Embryonic facial prominence (tissue), 1 donor: ENCODE data around the gene SOX13.
A peak's percentile ranks its signal among the peaks of the same experiment; 100 is the strongest.

Experiments used
- DNase-seq: peaks from one replicate; pipeline ENCODE4 v3.0.0-alpha.2; 2016; ENCODE audit errors: extremely low spot score

SOX13 gene

DNA sequence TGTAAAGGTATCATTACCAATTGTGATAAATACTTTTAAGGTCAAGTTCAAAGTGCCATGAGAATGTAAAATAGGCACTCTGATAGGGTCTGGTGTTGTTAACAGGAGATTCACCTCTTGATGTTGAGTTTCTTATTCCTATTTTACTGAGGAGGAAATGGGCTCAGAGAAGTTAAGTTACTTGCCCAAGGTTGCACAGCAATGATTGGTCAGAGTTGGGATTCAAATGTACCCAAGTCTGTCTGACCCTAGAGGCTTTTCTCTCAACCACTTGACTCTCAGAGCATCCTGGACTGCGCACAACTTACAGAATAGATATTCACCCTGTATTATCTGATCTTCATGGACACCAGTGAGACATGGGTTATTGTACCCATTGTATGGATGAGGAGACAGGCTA is 33.9 kb downstream of the SOX13 start:
- no peak for DNase-seq

DNA sequence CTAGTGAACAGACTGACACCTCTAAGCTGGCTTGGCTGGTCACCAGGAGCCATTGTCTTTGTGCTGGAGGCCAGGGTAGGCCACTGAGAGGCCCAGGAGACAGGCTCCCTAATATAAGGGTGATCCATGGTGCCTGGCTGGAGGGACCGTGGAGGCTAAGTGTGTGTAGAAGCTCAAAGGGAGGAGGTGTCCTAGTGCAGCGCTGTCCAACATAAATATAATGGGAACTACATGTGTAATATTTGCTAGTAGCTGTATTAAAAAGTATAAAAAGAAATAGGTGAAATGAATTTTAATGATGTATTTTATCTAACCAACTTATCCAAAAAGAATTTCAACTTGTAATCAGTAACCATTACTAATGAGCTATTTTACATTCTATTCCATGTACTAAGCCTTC is 35.0 kb downstream of the SOX13 start:
- DNase-seq, result no peak

DNA sequence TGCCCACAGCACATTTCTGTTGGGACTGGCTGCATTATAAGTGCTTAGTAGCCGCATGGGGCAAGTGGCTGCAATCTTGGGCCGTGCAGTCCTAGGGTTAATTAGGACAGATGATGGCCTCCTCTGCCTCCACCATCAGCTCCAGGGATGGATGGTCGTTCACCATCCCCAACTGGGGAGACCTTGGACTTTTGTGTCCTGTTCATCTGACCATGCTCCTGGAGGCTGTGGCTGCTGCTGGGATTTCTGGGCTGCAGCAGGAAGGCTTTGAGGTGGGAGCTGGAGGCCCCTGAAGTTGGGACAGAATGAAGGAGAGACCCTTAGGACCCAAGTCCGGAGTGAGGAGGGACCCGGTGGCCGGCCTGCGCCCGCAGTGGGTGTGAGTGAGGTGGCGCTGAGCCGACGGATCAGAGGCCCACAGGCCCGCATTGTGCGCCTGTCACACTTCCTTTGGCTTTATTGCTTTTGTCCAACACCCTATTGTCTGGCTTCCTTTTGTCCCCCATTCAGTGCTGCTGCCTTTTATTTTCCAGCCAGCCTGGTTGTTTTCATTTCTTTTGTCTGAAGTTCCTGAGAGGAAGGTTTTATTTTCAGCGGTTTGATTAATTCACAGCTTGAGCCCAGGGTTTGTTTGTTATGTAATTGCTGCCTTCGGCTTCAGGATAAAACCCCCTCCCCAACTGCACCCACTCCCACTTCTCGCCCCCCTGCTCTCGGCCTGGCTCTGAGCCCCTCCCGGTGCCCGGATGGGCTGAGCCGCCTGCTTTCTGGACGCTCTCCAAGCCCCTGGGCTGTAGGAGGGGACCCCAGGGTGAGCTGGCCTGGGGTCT is 35.6 kb downstream of the SOX13 start:
- no peak for DNase-seq

DNA sequence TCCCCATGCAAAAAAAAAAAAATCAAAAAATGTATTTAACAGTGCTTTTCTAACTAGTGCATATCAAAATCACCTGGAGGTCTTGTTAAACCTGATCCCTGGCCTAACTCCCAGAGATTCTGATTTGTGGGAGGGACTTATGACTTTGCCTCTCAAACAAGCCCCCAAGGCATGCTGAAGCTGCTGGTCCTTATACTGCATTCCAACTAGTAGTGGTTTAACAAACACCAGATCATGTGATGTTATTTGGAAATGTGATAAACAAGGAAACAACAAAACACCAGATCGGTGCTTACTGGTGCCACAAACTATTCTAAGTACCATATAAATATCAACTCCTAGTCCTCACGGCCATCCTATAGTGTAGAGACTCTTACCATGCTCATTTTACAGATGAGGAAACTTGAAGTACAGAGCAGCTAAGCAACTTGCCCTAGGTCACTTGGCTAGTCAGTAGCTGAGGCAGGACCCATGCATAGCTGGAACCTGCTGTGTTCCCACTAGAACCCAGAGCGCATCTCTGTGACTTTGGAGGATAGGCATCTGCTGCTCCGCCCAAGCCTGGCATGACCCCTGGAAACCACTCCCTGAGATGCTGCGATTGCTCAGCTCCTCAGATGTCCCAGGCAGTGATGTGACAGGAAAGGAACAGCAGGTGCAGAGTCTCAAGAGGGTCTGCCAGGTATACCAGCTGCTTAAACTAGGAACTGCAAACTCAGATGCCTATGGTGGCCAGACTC is 38.1 kb downstream of the SOX13 start:
- no peak for DNase-seq

DNA sequence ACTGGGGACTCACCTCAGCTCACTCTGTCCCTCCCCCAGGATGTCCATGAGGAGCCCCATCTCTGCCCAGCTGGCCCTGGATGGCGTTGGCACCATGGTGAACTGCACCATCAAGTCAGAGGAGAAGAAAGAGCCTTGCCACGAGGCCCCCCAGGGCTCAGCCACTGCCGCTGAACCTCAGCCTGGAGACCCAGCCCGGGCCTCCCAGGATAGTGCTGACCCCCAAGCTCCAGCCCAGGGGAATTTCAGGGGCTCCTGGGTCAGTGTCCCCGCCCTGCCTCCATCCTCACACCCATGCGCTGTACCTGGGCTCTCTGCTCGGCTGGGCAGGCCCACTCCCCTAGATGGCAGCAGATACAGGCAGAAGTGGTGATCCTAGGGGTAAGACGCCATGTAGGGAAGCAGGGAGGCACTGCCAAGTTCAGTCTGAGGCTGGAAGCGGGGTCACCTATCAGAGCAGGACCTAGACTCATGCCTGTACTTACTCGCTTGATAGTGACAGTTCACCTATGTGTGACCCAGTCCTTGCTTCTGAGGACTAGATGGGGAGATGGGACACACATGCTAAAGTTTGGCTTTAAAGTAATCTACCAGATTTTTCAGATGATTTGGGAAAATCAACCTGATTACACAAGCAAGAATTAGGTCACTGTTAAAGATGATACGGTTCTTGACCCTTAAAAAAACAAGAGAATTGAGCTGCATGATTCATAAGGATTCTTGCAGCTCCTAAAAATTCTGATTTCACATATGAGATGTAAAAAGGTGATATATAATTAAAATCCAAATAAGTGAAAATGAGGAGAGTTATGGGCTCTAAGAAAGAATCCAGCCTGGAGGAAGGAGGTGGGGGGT is 40.2 kb downstream of the SOX13 start:
- no peak for DNase-seq

DNA sequence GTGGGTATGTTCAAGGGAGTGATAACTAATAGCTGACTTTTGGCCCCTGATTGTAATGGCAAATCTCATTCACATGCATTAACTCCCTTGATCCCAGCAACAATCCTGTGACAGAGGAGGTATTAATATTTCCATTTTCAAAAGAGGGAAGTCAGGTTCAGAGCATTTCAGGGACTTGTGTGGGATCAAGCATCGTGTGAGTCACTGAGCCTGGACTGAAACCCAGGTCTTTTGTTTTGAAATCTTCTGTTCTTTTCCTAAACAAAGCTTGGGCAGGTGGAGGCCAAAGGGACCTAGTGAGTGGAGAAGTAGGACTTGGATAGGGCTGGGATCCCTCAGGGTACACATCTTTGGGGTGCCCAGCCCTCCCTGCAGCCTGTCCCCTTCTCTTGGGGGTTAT is 41.0 kb downstream of the SOX13 start:
- DNase-seq, result no peak

DNA sequence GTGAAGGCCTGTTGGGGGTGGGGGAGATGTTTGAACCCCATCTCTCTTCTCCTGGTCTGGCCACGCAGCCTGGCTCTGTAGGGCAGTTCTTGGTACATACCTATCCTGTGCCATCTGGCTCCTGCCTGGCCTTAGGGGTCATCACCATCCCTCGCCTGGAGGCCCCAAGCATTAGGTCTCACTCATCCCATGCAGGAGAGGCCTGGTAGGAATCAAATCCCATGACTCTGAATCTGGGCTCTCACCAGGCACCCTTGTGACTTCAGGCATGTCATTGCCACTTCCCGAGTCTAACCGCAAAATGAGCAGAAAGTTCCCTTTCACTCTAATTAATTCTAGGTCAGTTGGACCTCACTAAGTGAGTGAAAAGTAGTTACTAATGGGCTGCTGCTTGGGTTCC is 41.7 kb downstream of the SOX13 start:
- no peak for DNase-seq

DNA sequence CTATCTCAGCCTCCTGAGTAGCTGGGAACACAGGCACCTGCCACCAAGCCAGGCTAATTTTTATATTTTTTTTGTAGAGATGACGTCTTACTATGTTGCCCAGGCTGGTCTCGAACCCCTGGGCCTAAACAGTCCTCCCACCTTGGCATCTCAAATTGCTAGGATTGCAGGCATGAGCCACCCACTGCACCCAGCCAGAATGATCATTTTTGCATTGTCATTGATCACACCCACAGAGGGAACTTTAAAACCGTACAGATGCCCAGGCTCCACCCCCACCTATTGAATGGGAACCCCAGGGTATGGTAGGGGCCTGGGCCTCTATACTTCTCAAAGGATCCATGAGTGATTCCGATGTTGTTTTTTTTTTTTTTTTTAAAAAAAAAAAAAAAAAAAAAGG is 42.2 kb downstream of the SOX13 start:
- DNase-seq, result no peak

DNA sequence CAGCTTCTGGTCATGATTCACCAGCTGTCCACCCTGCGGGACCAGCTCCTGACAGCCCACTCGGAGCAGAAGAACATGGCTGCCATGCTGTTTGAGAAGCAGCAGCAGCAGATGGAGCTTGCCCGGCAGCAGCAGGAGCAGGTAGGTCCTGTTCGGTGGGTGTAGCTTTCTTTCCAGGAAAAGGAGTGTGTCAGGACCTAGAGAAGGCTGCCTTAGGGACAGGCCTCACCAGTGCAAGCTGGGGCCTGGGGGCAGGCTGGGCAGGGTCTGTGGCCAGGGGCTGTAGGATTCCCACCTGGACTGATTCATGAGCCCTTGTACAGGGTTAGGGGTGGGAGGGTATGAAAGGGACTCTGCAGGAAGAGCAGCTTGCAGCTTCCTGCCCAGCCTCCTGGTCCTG is 43.6 kb downstream of the SOX13 start:
- DNase-seq, result no peak

DNA sequence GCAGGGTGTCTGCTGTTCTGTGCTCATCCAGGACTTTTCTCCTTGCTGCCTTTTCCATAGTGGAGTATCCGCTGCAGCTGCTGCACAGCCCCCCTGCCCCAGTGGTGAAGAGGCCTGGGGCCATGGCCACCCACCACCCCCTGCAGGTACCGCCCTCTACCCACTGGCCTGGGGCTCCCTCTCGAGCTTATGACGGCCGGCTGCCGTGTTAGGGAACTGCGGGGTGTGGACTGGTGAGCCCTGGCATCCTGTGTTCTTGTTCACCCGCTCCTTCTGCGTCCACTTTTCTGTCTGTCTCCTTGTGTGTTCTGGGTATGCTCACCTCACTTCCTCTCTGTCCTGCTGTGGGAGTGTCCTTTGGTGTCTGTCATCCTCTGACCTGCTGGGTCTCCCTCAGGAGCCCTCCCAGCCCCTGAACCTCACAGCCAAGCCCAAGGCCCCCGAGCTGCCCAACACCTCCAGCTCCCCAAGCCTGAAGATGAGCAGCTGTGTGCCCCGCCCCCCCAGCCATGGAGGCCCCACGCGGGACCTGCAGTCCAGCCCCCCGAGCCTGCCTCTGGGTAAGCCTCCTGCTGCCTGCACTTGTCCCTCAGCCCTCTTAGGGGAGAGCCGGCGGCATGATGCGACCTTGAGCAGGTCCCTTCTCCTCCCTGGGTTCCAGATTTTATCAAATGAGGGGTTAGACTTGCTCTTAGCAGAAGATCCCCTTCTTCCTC is 49.1 kb downstream of the SOX13 start:
- DNase-seq, result no peak

DNA sequence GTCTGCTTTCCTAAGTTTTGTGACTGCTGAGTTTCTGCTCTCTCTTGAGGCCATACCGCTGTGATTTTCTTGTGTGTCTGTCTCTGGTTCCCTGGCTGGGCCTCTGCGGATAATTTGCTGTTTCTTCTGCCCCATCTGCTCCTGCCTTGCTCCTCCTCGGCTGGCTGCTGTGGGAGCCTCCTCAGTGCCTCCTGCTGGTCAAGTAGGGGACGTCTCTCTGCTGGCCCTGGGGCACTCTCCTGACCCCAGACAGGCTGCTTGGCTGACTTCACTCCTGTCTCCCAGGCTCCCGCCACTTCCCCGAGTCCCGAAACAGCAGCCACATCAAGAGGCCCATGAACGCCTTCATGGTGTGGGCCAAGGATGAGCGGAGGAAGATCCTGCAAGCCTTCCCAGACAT is 50.5 kb downstream of the SOX13 start:
- no peak for DNase-seq

DNA sequence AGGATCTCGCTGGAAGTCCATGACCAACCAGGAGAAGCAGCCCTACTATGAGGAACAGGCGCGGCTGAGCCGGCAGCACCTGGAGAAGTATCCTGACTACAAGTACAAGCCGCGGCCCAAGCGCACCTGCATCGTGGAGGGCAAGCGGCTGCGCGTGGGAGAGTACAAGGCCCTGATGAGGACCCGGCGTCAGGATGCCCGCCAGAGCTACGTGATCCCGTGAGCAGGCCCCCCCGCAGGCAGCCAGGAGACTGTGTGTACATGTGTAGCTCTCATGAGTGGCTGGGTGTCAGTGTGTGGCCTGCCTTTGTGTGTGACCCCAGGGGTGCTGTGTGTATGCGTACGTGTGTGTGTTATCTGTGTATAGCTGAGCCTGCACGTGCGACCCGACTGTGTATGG is 51.7 kb downstream of the SOX13 start:
- DNase-seq, result no peak

DNA sequence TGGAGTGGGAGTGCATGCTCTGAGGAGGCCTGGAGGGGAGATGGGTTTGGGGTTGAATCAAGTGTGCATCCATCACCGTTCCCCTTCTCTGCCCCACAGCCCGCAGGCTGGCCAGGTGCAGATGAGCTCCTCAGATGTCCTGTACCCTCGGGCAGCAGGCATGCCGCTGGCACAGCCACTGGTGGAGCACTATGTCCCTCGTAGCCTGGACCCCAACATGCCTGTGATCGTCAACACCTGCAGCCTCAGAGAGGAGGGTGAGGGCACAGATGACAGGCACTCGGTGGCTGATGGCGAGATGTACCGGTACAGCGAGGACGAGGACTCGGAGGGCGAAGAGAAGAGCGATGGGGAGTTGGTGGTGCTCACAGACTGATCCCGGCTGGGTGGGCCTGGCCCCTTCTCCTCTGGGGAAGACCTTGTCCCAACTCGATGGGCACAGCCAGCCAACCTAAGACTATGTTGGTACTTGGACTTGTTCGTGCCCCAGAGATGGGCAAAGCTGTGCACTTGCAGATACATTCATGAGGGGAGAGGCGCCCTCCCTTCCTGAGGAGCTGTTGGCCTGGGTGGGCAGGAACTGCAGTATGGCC is 52.9 kb downstream of the SOX13 start:
- no peak for DNase-seq

DNA sequence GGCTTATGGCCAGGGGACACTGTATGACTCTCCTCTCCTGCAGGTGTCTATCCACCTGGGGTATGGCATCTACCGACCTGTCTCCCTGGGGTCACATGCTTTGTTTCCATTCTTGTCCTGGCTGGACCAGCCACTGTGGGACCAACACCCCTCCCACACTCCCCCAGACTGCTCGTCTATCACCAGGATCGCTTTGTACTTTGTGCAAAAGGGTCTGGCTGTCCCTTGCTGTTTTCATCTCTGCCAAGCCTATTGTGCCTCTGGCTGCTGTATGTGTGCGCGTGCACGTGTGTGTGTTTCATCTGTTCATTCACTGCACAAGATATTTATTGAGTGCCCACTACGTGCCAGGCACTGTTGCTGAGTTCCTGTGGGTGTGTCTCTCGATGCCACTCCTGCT is 53.5 kb downstream of the SOX13 start:
- no peak for DNase-seq

DNA sequence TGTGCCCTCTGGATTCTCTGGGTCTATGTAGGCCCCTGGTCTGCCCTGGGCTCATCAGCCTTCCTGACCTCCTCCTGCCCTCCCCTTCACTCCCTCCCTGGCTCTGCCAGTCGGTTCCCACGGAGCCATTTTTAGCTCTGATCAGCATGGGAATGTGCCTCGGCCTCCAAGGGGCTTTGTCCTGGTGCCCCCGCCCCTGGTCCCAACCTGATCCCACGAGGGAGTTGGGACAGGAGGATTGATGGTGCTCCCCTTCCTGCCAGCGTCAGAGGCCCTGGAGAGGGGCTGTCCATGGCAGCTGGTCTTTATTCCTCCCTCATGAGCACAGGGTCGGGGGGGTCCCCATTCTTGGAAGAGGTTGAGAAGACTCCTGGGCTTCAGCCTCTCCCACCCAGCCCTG is 54.0 kb downstream of the SOX13 start:
- no peak for DNase-seq

DNA sequence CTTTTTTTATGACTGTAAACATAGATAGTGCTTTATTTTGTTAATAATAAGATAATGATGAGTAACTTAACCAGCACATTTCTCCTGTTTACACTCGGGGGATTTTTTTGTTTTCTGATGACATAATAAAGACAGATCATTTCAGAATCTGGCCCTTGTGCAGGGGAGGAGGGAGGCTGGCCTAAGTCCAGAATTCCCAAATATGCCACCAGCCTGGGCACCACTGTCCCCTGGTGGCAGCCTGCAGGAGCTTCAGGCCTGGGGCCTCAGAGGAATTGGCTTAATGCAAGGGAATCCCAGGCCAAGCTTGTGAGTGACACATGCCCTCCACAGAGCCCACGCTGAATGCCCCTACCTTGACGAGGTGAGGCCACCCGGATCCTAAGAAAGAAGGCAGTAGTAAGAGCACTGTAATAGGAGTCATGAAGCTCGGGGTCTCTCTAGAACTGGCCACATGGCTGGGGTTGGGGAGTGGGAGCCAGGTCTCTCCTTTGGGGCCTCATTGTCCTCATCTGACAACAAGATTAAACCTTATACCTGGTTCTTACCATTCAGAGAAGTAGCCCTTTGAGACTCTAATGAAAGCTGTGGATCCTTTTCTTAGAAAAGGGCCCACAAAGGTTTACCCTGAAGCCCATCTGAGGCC is 54.8 kb downstream of the SOX13 start:
- no peak for DNase-seq

DNA sequence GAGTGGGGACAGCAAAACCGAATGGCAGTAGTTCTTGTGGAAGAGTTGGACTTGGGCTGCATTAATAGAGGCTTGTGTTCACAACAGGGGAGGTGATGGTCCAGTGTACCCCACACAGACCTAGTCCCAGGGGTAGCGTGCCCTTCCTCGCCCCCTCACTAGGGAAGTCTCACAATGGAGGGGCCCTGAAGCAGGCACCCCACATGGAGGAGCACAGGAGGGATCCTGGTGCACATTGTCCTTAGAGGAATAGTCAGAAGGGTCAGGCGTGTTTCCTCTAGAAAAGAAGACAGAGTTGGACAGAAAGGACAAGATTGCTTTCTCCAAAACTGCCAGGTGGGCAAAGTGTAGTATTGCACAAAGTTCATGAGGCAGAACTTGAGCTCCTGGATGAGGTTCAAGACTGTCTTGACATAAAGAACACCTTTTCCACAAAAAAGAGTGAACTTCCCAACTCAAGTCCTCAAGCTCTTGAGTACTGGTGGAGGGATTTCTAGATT is 55.6 kb downstream of the SOX13 start:
- no peak for DNase-seq

DNA sequence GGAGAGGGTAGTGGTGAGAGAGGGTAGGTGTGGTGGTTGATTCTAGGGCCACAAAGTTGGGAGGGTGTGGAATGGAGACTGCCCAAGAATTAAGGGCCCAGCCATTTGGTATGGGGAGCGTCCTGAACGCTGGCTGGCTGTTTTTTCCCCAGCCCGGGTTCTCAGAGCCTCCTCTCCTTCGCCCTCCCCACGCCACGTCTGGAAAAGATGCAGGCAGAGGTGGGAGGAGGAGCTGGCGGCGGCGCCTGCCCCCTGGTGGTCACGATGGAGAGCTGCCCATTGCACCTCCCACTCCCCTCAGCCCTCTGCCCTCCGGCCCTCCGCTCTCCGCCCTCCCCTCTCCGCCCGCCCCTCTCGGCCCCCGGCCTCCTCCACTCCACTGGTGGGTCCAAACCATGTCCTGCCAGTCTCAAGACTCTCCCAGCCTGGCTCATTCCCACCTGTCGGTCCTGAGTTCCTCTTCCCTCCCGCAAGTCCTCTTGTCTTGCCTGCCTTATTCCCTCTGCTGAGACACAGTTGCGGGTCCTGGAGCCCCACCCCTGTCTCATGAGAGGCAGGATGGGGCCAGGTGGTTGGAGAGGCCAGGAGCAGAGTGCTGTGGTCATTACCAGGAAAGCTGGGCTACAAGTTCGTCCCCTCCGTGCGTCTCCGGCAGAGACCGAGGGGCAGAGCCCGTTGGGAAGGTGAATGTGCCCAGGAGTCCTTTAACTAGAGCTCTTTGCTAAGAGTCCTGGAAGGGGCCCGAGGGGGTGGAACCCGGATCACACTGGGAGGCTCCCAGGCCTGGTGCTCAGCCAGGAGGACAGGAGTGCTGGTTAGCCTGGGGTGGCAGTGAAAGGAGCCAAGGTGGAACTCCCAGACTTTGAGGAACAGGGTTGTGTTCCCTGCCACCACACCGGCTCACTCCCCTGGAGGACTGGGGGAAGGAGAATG is 56.3 kb downstream of the SOX13 start:
- peak; percentile 48 for DNase-seq

DNA sequence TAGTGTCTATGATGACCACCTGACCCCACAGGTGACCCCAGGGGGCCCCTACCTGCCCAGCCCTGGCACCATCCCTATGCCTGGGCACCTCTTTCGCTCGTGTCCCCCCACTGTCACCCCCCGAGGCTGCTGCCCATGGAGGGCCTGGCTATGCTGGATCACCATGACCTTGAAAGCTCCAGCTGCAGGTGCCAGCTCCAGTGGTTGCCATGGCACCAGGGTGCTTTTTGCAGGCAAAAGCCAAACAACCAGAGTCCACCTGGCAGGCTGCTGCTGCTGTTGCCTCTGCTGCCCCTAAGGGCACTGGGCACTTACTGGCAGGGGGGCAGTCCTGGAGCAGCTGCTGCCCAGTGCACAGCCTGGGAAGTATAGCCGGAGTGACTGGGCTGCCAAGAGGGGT is 57.3 kb downstream of the SOX13 start:
- no peak for DNase-seq
